Measurements from ENCODE around the gene TRIM63.

- TF ChIP-seq ZNF367 (CRISPR knock-in tag; IDR thresholded peaks at IDR 0.05; ENCODE audit: borderline replicate concordance) = no peak
- no peak for TF ChIP-seq CTCF (CRISPR knock-in tag; IDR thresholded peaks at IDR 0.05)
- TF ChIP-seq NFE2L1 (CRISPR knock-in tag; IDR thresholded peaks at IDR 0.05; ENCODE audit: borderline replicate concordance) = no peak
- no peak for TF ChIP-seq EP300 (IDR thresholded peaks at IDR 0.05; ENCODE audit: low read depth in 2 of 2, low read length in 2 of 2)
- no peak for TF ChIP-seq EP300 (CRISPR knock-in tag; IDR thresholded peaks at IDR 0.05; ENCODE audit: borderline replicate concordance)
- no peak for TF ChIP-seq CAMTA2 (CRISPR knock-in tag; IDR thresholded peaks at IDR 0.05; ENCODE audit: borderline replicate concordance)
- no peak for TF ChIP-seq RELA (CRISPR knock-in tag; IDR thresholded peaks at IDR 0.05)
- no peak for TF ChIP-seq ZBTB7B (CRISPR knock-in tag; IDR thresholded peaks at IDR 0.05)
- no peak for TF ChIP-seq DMAP1 (CRISPR knock-in tag; IDR thresholded peaks at IDR 0.05)
- TF ChIP-seq ZBTB14 (CRISPR knock-in tag; IDR thresholded peaks at IDR 0.05) = no peak
- no peak for TF ChIP-seq ZBTB43 (CRISPR knock-in tag; conservative IDR thresholded peaks at IDR 0.05)
- no peak for TF ChIP-seq CHD4 (IDR thresholded peaks at IDR 0.05; ENCODE audit: borderline replicate concordance, low read length)
- no peak for TF ChIP-seq PREB (CRISPR knock-in tag; IDR thresholded peaks at IDR 0.05)
Measured at GRCh38 chr1:26006710-26007109, 60.7 kb downstream of the TRIM63 start.
